Femur (tissue), 1 donor: ENCODE data around the gene CFD.
A peak's percentile ranks its signal among the peaks of the same experiment; 100 is the strongest.
"Not testable (repeated sequence)": the region's sequence is repeated elsewhere in the genome, so short reads cannot be mapped to it uniquely, and the experiment has no call there.

Experiments used
- DNase-seq: peaks from one replicate; pipeline ENCODE4 v3.0.0-alpha.2; 2017

The CFD gene

GRCh38 chr19:853014-853585, 6.4 kb upstream of the CFD start:
- no peak for DNase-seq

DNA sequence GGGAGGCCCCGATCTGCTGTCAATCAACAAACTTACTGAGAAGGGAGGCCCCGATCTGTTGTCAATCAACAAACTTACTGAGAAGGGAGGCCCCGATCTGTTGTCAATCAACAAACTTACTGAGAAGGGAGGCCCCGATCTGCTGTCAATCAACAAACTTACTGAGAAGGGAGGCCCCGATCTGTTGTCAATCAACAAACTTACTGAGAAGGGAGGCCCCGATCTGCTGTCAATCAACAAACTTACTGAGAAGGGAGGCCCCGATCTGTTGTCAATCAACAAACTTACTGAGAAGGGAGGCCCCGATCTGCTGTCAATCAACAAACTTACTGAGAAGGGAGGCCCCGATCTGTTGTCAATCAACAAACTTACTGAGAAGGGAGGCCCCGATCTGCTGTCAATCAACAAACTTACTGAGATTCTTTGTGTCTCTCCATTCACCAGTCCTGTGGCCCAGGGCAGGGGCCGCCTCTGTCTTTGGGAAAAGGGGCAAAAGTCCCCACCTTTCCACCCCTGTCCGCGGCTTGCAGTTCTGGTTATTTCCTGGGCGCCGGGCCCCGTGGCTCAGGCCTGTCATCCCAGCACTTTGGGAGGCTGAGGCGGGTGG, 5.7 kb upstream of the CFD start:
- DNase-seq = not testable (repeated sequence)

- DNase-seq = no peak
Observed at GRCh38 chr19:854549-854948, 4.9 kb upstream of the CFD start.

GRCh38 chr19:855142-855541, 4.3 kb upstream of the CFD start:
- no peak for DNase-seq

- DNase-seq = no peak
Observed at GRCh38 chr19:855566-856120, 3.8 kb upstream of the CFD start.

- DNase-seq = no peak
Observed at GRCh38 chr19:858284-858683, 1.2 kb upstream of the CFD start.

DNA sequence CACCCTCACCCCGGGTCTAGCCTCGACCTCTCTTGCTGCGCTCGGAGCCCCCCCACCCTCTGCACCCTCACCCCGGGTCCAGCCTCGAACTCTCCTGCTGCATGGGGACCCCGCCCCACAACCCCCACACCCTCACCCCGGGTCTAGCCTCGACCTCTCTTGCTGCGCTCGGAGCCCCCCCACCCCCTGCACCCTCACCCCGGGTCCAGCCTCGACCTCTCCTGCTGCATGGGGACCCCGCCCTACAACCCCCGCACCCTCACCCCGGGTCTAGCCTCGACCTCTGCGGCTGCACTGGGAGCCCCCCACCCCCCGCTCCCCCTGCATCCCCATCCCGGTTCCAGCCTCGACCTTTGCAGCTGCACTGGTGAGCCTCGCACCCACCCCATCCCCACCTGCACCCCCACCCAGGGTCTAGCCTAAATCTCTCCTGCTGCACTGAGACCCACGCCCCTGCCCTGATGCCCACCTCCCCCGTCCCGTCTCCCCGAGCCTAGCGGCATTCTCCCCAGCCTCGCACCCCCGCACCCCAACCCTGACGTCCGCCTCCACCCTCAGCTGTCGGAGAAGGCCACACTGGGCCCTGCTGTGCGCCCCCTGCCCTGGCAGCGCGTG, 1.8 kb downstream of the CFD start:
- no peak for DNase-seq

GRCh38 chr19:861756-862580, 2.5 kb downstream of the CFD start:
- peak; percentile 68 for DNase-seq

DNA sequence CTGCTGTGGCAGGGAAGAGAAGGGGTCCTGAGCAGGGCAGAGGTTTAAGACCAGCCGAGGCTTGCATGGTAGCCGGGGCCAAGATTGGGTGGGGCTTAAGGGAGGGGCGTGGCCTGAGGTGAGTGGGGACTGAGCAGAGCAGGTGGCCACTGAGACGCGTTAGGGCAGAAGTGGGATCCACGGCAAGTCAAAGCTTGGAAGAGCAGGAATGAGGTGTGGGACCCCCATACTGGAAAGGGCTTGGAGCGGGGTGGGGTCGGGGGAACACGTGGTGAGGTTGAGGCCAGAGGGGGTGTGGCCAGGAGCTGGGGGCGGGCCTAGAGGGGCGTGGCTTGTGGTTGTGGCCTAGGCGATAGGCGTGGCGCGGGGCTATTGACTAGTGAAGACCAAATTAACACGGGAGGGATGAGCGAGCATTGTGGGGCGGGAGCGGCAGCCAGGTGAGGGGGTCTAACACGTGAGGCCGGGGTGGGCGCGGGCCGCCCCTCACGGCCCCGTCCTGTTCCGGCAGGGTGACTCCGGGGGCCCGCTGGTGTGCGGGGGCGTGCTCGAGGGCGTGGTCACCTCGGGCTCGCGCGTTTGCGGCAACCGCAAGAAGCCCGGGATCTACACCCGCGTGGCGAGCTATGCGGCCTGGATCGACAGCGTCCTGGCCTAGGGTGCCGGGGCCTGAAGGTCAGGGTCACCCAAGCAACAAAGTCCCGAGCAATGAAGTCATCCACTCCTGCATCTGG, 3.3 kb downstream of the CFD start:
- peak; percentile 79 for DNase-seq

- no peak for DNase-seq
Observed at GRCh38 chr19:863315-863620, 3.8 kb downstream of the CFD start.

GRCh38 chr19:866769-867300, 7.4 kb downstream of the CFD start:
- no peak for DNase-seq

- no peak for DNase-seq
Observed at GRCh38 chr19:867301-867793, 7.9 kb downstream of the CFD start.

- DNase-seq = no peak
Observed at GRCh38 chr19:867855-868457, 8.5 kb downstream of the CFD start.

DNA sequence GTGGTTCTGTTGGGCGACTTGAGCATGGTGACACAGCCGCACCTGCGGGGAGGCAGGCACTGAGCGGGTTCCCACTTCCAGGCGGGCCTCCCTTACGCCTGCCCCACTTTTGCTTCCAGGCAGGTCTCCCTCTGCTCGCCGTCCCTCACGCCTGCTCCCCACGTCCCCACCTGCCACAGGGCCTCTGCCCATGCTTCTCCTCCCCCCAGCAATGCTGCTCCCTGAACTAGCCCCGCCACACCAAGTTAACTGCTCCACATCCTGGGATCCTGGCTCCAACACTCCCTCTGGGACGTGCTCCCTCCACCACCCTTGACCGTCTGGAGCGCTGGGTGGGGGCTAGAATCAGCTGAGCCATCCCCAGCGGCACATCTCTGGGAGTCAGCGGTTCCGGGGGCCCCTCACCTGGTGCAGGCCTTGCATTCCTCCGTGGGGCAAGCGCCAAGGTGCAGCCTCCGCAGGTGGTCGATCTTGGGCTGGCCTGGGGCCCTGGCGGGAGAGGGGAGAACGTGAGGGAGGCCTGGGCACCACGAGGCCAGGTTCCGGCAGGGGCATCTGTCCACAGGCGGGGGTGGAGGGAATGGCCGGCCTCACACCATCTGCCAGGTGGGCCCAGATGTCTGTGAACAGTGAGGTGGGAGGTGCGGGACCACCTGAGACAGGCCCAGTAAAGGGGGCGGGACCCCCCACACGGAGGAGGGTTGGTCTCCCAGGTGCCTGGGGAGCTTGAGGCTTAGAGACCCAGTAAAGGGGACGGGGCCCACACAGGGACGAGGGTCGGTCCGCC, 9.2 kb downstream of the CFD start:
- DNase-seq = no peak

GRCh38 chr19:869245-870177, 10.0 kb downstream of the CFD start:
- peak; percentile 79 for DNase-seq

DNA sequence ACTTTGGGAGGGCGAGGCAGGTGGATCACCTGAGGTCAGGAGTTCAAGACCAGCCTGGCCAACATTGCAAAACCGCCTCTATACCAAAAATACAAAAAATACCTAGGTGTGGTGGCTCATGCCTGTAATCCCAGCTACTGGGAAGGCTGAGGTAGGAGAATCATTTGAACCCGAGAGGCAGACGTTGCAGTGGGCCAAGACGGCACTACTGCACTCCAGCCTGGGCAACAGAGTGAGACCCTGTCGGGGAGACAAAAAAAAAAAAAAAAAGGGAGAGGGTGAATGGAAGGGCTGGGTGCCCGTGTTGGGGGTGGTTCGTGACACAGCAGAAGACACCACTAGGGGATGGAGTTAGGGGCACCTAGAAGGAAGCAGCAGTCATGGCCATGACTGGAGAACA, 10.8 kb downstream of the CFD start:
- no peak for DNase-seq

DNA sequence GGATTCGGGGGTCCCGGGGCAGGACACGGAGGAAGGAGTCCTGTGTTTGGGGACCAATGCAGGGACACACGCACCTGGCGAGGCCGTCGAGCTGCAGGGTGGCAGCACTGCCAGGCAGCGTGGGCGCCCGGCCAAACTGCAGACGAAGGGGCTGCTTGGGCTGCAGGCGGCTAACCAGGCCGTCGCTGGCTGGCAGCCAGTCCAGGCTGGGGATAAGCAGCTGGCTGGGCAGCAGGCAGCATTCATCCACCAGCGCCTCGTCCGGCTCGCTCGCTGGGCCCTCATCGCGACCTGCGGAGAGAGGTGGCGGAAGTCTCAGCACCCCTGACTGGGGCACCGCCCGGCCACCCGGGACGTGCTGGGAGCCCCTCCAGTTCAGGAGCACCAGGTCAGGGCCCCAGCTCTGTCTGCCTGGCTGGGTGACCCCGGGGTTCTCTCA, 11.5 kb downstream of the CFD start:
- DNase-seq = peak; percentile 76

- no peak for DNase-seq
Observed at GRCh38 chr19:871446-872265, 12.2 kb downstream of the CFD start.
